Thyroid gland (tissue), 4 donors: Measurements from ENCODE around the gene ALAS1. TPM values are rescaled to one million over a fixed set of nuclear protein-coding genes. Genes with fewer than 3 reads are reported as not detected.

ENCODE experiments used
- DNase-seq, 2 donors: peaks; one replicate each; pipeline ENCODE4 v3.0.0-alpha.2; 2019
- H3K27ac ChIP-seq, 3 donors: fragments of 200-600 bp; sonication (generic); 1 replicate in 2 of 3; 2 replicates in 1 of 3; pipeline ENCODE4 v1.5.1; 2016 to 2019; ENCODE audit warnings: mild to moderate bottlenecking in 1 of 3, moderate library complexity in 1 of 3
- H3K27me3 ChIP-seq: fragments of 200-600 bp; sonication (generic); one replicate; pipeline ENCODE4 v1.5.1; 2019
- H3K36me3 ChIP-seq, 2 donors: fragments of 200-600 bp; sonication (generic); one replicate each; pipeline ENCODE4 v1.5.1; 2016 to 2019
- H3K4me1 ChIP-seq, 2 donors: fragments of 200-600 bp; sonication (generic); one replicate each; pipeline ENCODE4 v1.5.1; 2017 to 2019
- H3K4me3 ChIP-seq, 3 donors: fragments of 200-600 bp; sonication (generic); replicated peaks in 1 of 3; 1 replicate in 2 of 3; 2 replicates in 1 of 3; pipeline ENCODE4 v1.5.1; 2016; ENCODE audit warnings: mild to moderate bottlenecking in 1 of 3
- H3K9me3 ChIP-seq: fragments of 200-600 bp; sonication (generic); one replicate; pipeline ENCODE4 v1.5.1; 2017
- POLR2A ChIP-seq, 2 donors: fragments of 450-650 bp; IDR thresholded peaks; one replicate each; pipeline ENCODE4 v1.6.1; 2017; ENCODE audit warnings: antibody characterized with exemption in 2 of 2, mild to moderate bottlenecking in 2 of 2, moderate library complexity in 1 of 2
- WGBS, 2 donors: methylation state at CpG; one replicate each; pipeline ENCODE4 v1.1.5; 2017; 5-methylcytosine and 5-hydroxymethylcytosine counted together
- intact Hi-C: fragments of 100-400 bp; cut with DNase I; formaldehyde crosslinking; loops from one replicate; pipeline ENCODE4 v1.15.1; 2023
- total RNA-seq, 4 donors: library from RNA; depleted of rRNA; stranded (reverse); fragments of >200 nt; gene quantifications; one replicate each; pipeline ENCODE4 v1.2.3, GENCODE V29; 2016
- TF ChIP-seq, protein P1 (sequence below), 6 experiments: fragments of 200-600 bp in 3 of 6; fragments of 450-650 bp in 3 of 6; sonication (generic) in 3 of 6; IDR thresholded peaks; one replicate each; pipeline ENCODE4 v1.5.1; 2016 to 2019; ENCODE audit warnings: antibody characterized with exemption in 6 of 6, mild to moderate bottlenecking in 2 of 6, inconsistent platforms in 1 of 6, moderate library complexity in 1 of 6

The ALAS1 gene
- total RNA-seq, 4 donors from 2014 or later, result 27.7 to 51.9 (median 45.9) TPM

DNA sequence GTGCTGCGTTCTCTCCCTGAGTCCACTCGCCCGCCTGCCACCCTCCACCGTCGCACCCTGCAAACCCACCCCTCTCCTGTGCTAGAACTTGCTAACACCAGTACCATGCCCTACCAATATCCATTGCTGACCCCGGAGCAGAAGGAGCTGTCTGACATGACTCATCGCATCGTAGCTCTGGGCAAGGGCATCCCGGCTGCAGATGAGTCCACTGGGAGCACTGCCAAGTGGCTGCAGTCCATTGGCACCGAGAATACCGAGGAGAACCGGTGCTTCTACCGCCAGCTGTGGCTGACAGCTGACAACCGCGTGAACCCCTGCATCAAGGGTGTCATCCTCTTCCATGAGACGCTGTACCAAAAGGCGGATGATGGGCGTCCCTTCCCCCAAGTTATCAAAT, 4.9 kb upstream of the ALAS1 start:
- H3K4me1 ChIP-seq, result peaks cover 27 to 51% of the 10 kb centered on the region in 2 donors
- DNase-seq, result peak; percentile 61 to 66
- TF ChIP-seq, protein P1, sequence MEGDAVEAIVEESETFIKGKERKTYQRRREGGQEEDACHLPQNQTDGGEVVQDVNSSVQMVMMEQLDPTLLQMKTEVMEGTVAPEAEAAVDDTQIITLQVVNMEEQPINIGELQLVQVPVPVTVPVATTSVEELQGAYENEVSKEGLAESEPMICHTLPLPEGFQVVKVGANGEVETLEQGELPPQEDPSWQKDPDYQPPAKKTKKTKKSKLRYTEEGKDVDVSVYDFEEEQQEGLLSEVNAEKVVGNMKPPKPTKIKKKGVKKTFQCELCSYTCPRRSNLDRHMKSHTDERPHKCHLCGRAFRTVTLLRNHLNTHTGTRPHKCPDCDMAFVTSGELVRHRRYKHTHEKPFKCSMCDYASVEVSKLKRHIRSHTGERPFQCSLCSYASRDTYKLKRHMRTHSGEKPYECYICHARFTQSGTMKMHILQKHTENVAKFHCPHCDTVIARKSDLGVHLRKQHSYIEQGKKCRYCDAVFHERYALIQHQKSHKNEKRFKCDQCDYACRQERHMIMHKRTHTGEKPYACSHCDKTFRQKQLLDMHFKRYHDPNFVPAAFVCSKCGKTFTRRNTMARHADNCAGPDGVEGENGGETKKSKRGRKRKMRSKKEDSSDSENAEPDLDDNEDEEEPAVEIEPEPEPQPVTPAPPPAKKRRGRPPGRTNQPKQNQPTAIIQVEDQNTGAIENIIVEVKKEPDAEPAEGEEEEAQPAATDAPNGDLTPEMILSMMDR (IDR thresholded peaks at IDR 0.05), result no peak
- TF ChIP-seq POLR2A (IDR thresholded peaks at IDR 0.05), result no peak
- intact Hi-C loops, result loop anchor here (5.0 kb wide), 1 partner anchor 46 kb away; no protein-coding TSS in a partner anchor
- no peaks in the 10 kb centered on the region for H3K9me3 ChIP-seq
- H3K27me3 ChIP-seq, result no peaks in the 10 kb centered on the region
- WGBS, 2 donors, result 84 to 85% methylated on average over 5 to 12 of the region's 18 CpGs
- H3K36me3 ChIP-seq, result no peaks in the 10 kb centered on the region
- no peak overlapping the region for H3K4me3 ChIP-seq
- H3K27ac ChIP-seq, result no peak overlapping the region

DNA sequence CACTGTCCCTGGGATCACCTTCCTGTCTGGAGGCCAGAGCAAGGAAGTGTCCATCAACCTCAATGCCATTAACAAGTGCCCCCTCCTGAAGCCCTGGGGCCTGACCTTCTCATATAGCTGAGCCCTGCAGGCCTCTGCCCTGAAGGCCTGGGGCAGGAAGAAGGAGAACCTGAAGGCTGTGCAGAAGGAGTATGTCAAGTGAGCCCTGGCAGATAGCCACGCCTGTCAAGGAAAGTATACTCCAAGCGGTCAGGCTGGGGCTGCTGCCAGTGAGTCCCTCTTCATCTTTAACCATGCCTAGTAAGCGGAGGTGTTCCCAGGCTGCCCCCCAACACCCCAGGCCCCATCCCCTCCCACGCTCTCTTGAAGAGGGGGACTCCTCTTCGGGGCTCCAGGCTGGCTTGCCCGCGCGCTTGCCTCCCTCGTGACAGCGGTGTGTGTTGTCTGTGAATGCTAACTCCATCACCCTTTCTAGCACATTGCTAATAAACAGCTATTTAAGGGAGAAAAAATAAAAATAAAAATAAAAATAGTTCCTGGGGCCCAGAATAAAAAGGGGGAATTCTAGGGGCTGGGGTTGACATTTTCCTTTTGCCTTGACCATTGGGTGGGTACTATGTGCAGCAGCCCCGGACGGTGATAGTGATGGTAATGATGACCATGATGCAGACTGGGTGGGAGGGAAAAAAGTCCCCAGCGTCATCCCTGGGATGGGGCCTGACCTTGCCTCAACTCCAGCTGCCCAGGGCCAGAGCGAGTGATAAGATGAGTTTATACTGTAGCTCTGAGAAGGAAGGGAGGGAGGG, 3.3 kb upstream of the ALAS1 start:
- H3K27me3 ChIP-seq, result no peaks in the 10 kb centered on the region
- TF ChIP-seq POLR2A (IDR thresholded peaks at IDR 0.05), result no peak
- TF ChIP-seq, protein P1 (IDR thresholded peaks at IDR 0.05), result no peak
- H3K36me3 ChIP-seq, result peaks cover 0 to under 1% of the 10 kb centered on the region in 2 donors
- peak; percentile 97 to 98 for DNase-seq
- no peak overlapping the region for H3K4me3 ChIP-seq
- WGBS, 2 donors, result 42 to 43% methylated on average over 14 of the region's 14 CpGs
- H3K9me3 ChIP-seq, result no peaks in the 10 kb centered on the region
- intact Hi-C loops, result loop anchor here (5.0 kb wide), 1 partner anchor 47 kb away; no protein-coding TSS in a partner anchor
- H3K4me1 ChIP-seq, result peaks cover 33 to 59% of the 10 kb centered on the region in 2 donors
- peak overlapping the region in 2 of 3 donors; percentile 18 to 45 for H3K27ac ChIP-seq

DNA sequence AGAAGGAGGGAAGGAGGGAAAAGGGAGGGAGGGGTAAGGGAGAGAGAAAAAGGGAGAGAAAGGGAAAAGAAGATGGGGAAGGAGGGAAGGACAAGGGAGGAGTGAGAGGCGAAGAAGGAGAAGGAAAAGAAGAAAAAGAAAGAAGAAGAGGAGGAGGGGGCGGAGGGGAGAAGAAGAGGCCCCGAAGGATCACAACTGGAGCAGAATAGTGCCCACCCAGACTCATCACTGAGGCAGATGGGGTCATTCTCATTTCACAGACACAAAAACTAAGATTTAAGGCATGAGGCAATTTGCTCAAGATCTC, 2.7 kb upstream of the ALAS1 start:
- intact Hi-C loops, result no loop called here
- H3K9me3 ChIP-seq, result no peaks in the 10 kb centered on the region
- DNase-seq, result no peak
- no peak overlapping the region for H3K4me3 ChIP-seq
- peak overlapping the region in 1 of 3 donors; percentile 20 for H3K27ac ChIP-seq
- H3K4me1 ChIP-seq, result peaks cover 28 to 54% of the 10 kb centered on the region in 2 donors
- no peaks in the 10 kb centered on the region for H3K27me3 ChIP-seq
- peaks cover 0 to 3% of the 10 kb centered on the region in 2 donors for H3K36me3 ChIP-seq
- WGBS, 2 donors, result 90 to 95% methylated on average over 3 of the region's 3 CpGs
- no peak for TF ChIP-seq POLR2A (IDR thresholded peaks at IDR 0.05)
- TF ChIP-seq, protein P1 (IDR thresholded peaks at IDR 0.05), result no peak

DNA sequence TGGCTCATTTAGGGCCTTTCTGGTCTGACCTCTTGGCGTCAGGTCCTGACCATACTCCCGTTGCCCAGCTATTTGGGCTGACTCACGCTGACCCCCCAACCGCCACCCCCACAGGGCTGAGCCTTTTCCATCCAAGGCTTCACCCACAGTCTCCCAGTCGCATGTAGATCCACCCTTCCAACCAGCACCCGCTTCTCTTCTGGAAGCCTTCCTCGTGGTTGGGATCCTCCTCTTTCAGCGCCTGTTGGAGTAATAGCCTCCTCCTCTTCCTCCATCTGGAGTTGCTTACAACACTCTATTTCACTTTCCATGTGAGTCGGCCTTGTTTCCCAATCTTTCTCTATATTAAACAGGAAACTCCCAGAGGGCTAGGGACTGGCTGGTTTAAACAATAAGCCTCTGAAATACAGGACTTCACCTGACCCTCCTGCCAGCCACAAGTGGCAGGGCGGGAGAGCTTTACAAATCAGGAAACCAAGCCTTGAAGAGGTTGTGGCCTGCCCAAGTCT, 2.1 kb upstream of the ALAS1 start:
- DNase-seq, result no peak
- Histone ChIP-seq H3K4me1 (peaks cover 29 to 47% of the 10 kb centered on the region in 2 donors), H3K27ac (peak overlapping the region in 2 of 3 donors; percentile 27 to 79)

More for the DNA sequence above, 2.1 kb upstream of the ALAS1 start:
- H3K4me3 ChIP-seq, result no peak overlapping the region
- no peaks in the 10 kb centered on the region for H3K9me3 ChIP-seq
- peaks cover 0 to 3% of the 10 kb centered on the region in 2 donors for H3K36me3 ChIP-seq
- H3K27me3 ChIP-seq, result no peaks in the 10 kb centered on the region
- TF ChIP-seq, protein P1 (IDR thresholded peaks at IDR 0.05), result no peak
- TF ChIP-seq POLR2A (IDR thresholded peaks at IDR 0.05), result no peak
- intact Hi-C loops, result no loop called here
- 77 to 80% methylated on average over 10 of the region's 10 CpGs for WGBS, 2 donors
